ENCODE data around the gene GLRB. TPM values are rescaled to one million over a fixed set of nuclear protein-coding genes. Genes with fewer than 3 reads are reported as not detected.

The GLRB gene
- total RNA-seq = 10 to 100 TPM; 20.8 to 70.1 TPM
- 10 to 100 TPM; 35.6 to 48.4 TPM for polyA plus RNA-seq (ENCODE audit: insufficient read length in 2 of 2)
- long read RNA-seq, donor 1, transcript GLRB-201 (10 exons, 3,126 nt) = major isoform, 29 of 30 reads
- long read RNA-seq, donor 1, partial matches to known transcripts = 0 of 30 reads
- long read RNA-seq, donor 1, other reads (novel, unspliced or antisense) = 0 of 30 reads
- long read RNA-seq, donor 2, transcript GLRB-201 (10 exons, 3,126 nt) = major isoform, 5 of 10 reads
- long read RNA-seq, donor 2, partial matches to known transcripts = 5 of 10 reads
- long read RNA-seq, donor 2, other reads (novel, unspliced or antisense) = 0 of 10 reads
- long read RNA-seq, donor 3, transcript GLRB-201 (10 exons, 3,126 nt) = major isoform, 11 of 22 reads
- long read RNA-seq, donor 3, partial matches to known transcripts = 9 of 22 reads
- long read RNA-seq, donor 3, other reads (novel, unspliced or antisense) = 0 of 22 reads
- long read RNA-seq, donor 4, partial matches to known transcripts = 0 of 3 reads
- long read RNA-seq, donor 4, other reads (novel, unspliced or antisense) = 0 of 3 reads

GRCh38 chr4:157075811-157076577, at the start of gene GLRB:
TSS of gene GLRB (plus strand) at chr4:157076150. CDS start at chr4:157078025, 1,875 bp downstream.
- peak; percentile 29 to 83 (median 40) for DNase-seq (ENCODE audit: low read depth in 4 of 6, low spot score in 6 of 6)
- H3K4me1 ChIP-seq (ENCODE audit: control insufficient read depth, insufficient read depth, low read length) = peaks cover 2% of the 10 kb centered on the region
- WGBS (ENCODE audit: insufficient coverage) = under 1% methylated on average over 81 of the region's 84 CpGs
- no peaks in the 10 kb centered on the region for H3K9me3 ChIP-seq (ENCODE audit: control insufficient read depth, insufficient read depth, low read length)
- no peaks in the 10 kb centered on the region for H3K36me3 ChIP-seq (ENCODE audit: control insufficient read depth, insufficient read depth, low read length)
- H3K4me3 ChIP-seq (ENCODE audit: low read depth, low read length) = peak within 1 kb of the TSS; percentile 74
- no peak within 1 kb of the TSS for H3K27ac ChIP-seq (ENCODE audit: low read depth, low read length)
- peaks cover 2% of the 10 kb centered on the region for H3K27me3 ChIP-seq (ENCODE audit: control insufficient read depth, insufficient read depth, low read length)

- H3K36me3 ChIP-seq (ENCODE audit: control insufficient read depth, insufficient read depth, low read length) = no peaks in the 10 kb centered on the region
- H3K27ac ChIP-seq (ENCODE audit: low read depth, low read length) = no peak overlapping the region
- H3K27me3 ChIP-seq (ENCODE audit: control insufficient read depth, insufficient read depth, low read length) = no peaks in the 10 kb centered on the region
- no peak for DNase-seq (ENCODE audit: low read depth in 4 of 6, low spot score in 6 of 6)
- no peak overlapping the region for H3K4me3 ChIP-seq (ENCODE audit: low read depth, low read length)
- no peaks in the 10 kb centered on the region for H3K4me1 ChIP-seq (ENCODE audit: control insufficient read depth, insufficient read depth, low read length)
- H3K9me3 ChIP-seq (ENCODE audit: control insufficient read depth, insufficient read depth, low read length) = no peaks in the 10 kb centered on the region
Measured at GRCh38 chr4:157035471-157035870, 40.5 kb upstream of the GLRB start.

- no peaks in the 10 kb centered on the region for H3K9me3 ChIP-seq (ENCODE audit: control insufficient read depth, insufficient read depth, low read length)
- no peaks in the 10 kb centered on the region for H3K27me3 ChIP-seq (ENCODE audit: control insufficient read depth, insufficient read depth, low read length)
- no peak for DNase-seq (ENCODE audit: low read depth in 4 of 6, low spot score in 6 of 6)
- no peaks in the 10 kb centered on the region for H3K4me1 ChIP-seq (ENCODE audit: control insufficient read depth, insufficient read depth, low read length)
- H3K4me3 ChIP-seq (ENCODE audit: low read depth, low read length) = no peak overlapping the region
- H3K27ac ChIP-seq (ENCODE audit: low read depth, low read length) = no peak overlapping the region
- no peaks in the 10 kb centered on the region for H3K36me3 ChIP-seq (ENCODE audit: control insufficient read depth, insufficient read depth, low read length)
Measured at GRCh38 chr4:157040405-157040804, 35.5 kb upstream of the GLRB start.

GRCh38 chr4:157043131-157043530, 32.8 kb upstream of the GLRB start:
- Histone ChIP-seq H3K9me3 (ENCODE audit: control insufficient read depth, insufficient read depth, low read length) (no peaks in the 10 kb centered on the region), H3K27me3 (ENCODE audit: control insufficient read depth, insufficient read depth, low read length) (no peaks in the 10 kb centered on the region), H3K4me1 (ENCODE audit: control insufficient read depth, insufficient read depth, low read length) (no peaks in the 10 kb centered on the region), H3K4me3 (ENCODE audit: low read depth, low read length) (no peak overlapping the region), H3K36me3 (ENCODE audit: control insufficient read depth, insufficient read depth, low read length) (no peaks in the 10 kb centered on the region), H3K27ac (ENCODE audit: low read depth, low read length) (no peak overlapping the region)
- WGBS (ENCODE audit: insufficient coverage) = 20% methylated on average over 1 of the region's 2 CpGs
- DNase-seq (ENCODE audit: low read depth in 4 of 6, low spot score in 6 of 6) = peak in 2 of 6 donors; percentile 10 to 19

- Histone ChIP-seq H3K9me3 (ENCODE audit: control insufficient read depth, insufficient read depth, low read length) (no peaks in the 10 kb centered on the region), H3K4me1 (ENCODE audit: control insufficient read depth, insufficient read depth, low read length) (no peaks in the 10 kb centered on the region), H3K4me3 (ENCODE audit: low read depth, low read length) (no peak overlapping the region), H3K36me3 (ENCODE audit: control insufficient read depth, insufficient read depth, low read length) (no peaks in the 10 kb centered on the region), H3K27me3 (ENCODE audit: control insufficient read depth, insufficient read depth, low read length) (no peaks in the 10 kb centered on the region), H3K27ac (ENCODE audit: low read depth, low read length) (no peak overlapping the region)
- no CpG with 5 or more reads among the region's 2 CpGs for WGBS (ENCODE audit: insufficient coverage)
- peak in 4 of 6 donors; percentile 7 to 72 (median 40) for DNase-seq (ENCODE audit: low read depth in 4 of 6, low spot score in 6 of 6)
Measured at GRCh38 chr4:157045507-157046127, 30.3 kb upstream of the GLRB start.

GRCh38 chr4:157048248-157048647, 27.7 kb upstream of the GLRB start:
- 87% methylated on average over 2 of the region's 2 CpGs for WGBS (ENCODE audit: insufficient coverage)
- no peaks in the 10 kb centered on the region for H3K36me3 ChIP-seq (ENCODE audit: control insufficient read depth, insufficient read depth, low read length)
- no peaks in the 10 kb centered on the region for H3K27me3 ChIP-seq (ENCODE audit: control insufficient read depth, insufficient read depth, low read length)
- DNase-seq (ENCODE audit: low read depth in 4 of 6, low spot score in 6 of 6) = peak in 1 of 6 donors; percentile 81
- H3K27ac ChIP-seq (ENCODE audit: low read depth, low read length) = no peak overlapping the region
- no peaks in the 10 kb centered on the region for H3K4me1 ChIP-seq (ENCODE audit: control insufficient read depth, insufficient read depth, low read length)
- no peaks in the 10 kb centered on the region for H3K9me3 ChIP-seq (ENCODE audit: control insufficient read depth, insufficient read depth, low read length)
- no peak overlapping the region for H3K4me3 ChIP-seq (ENCODE audit: low read depth, low read length)

- Histone ChIP-seq H3K36me3 (ENCODE audit: control insufficient read depth, insufficient read depth, low read length) (no peaks in the 10 kb centered on the region), H3K27me3 (ENCODE audit: control insufficient read depth, insufficient read depth, low read length) (no peaks in the 10 kb centered on the region), H3K4me1 (ENCODE audit: control insufficient read depth, insufficient read depth, low read length) (no peaks in the 10 kb centered on the region), H3K9me3 (ENCODE audit: control insufficient read depth, insufficient read depth, low read length) (no peaks in the 10 kb centered on the region), H3K4me3 (ENCODE audit: low read depth, low read length) (no peak overlapping the region), H3K27ac (ENCODE audit: low read depth, low read length) (no peak overlapping the region)
- DNase-seq (ENCODE audit: low read depth in 4 of 6, low spot score in 6 of 6) = no peak
- 89% methylated on average over 2 of the region's 4 CpGs for WGBS (ENCODE audit: insufficient coverage)
Measured at GRCh38 chr4:157050561-157050960, 25.4 kb upstream of the GLRB start.

- no peak overlapping the region for H3K27ac ChIP-seq (ENCODE audit: low read depth, low read length)
- no peak overlapping the region for H3K4me3 ChIP-seq (ENCODE audit: low read depth, low read length)
- no peaks in the 10 kb centered on the region for H3K27me3 ChIP-seq (ENCODE audit: control insufficient read depth, insufficient read depth, low read length)
- WGBS (ENCODE audit: insufficient coverage) = 78% methylated on average over 9 of the region's 11 CpGs
- no peaks in the 10 kb centered on the region for H3K36me3 ChIP-seq (ENCODE audit: control insufficient read depth, insufficient read depth, low read length)
- H3K4me1 ChIP-seq (ENCODE audit: control insufficient read depth, insufficient read depth, low read length) = no peaks in the 10 kb centered on the region
- H3K9me3 ChIP-seq (ENCODE audit: control insufficient read depth, insufficient read depth, low read length) = no peaks in the 10 kb centered on the region
- DNase-seq (ENCODE audit: low read depth in 4 of 6, low spot score in 6 of 6) = peak in 1 of 6 donors; percentile 6
Measured at GRCh38 chr4:157052429-157053040, 23.4 kb upstream of the GLRB start.

- H3K4me1 ChIP-seq (ENCODE audit: control insufficient read depth, insufficient read depth, low read length) = no peaks in the 10 kb centered on the region
- H3K27ac ChIP-seq (ENCODE audit: low read depth, low read length) = no peak overlapping the region
- no peak for DNase-seq (ENCODE audit: low read depth in 4 of 6, low spot score in 6 of 6)
- no peaks in the 10 kb centered on the region for H3K9me3 ChIP-seq (ENCODE audit: control insufficient read depth, insufficient read depth, low read length)
- H3K27me3 ChIP-seq (ENCODE audit: control insufficient read depth, insufficient read depth, low read length) = no peaks in the 10 kb centered on the region
- no peak overlapping the region for H3K4me3 ChIP-seq (ENCODE audit: low read depth, low read length)
- no CpG with 5 or more reads among the region's 1 CpG for WGBS (ENCODE audit: insufficient coverage)
- no peaks in the 10 kb centered on the region for H3K36me3 ChIP-seq (ENCODE audit: control insufficient read depth, insufficient read depth, low read length)
Measured at GRCh38 chr4:157057218-157057617, 18.7 kb upstream of the GLRB start.
